Measurements from ENCODE around the gene RBM15.

Gene RBM15

DNA sequence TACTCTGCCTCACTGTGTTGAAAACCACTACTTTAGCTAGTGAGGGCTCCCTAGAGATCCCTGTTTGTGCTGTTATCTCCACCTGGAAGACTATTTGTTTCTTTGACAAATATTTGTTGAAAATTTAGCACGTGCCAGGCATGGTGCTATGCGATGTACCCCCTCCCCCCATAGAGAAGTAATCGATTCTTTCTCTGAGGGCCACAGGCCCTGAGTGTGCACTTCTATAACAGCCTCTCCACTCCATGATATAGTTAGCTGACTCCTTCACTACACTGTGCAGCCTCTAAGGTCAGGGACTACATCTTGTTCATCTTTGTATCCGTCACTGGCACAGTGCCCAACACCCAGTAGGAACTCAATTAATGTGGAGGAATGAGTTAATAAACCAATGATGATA, 17.3 kb upstream of the RBM15 start:
- no peak for DNase-seq

DNA sequence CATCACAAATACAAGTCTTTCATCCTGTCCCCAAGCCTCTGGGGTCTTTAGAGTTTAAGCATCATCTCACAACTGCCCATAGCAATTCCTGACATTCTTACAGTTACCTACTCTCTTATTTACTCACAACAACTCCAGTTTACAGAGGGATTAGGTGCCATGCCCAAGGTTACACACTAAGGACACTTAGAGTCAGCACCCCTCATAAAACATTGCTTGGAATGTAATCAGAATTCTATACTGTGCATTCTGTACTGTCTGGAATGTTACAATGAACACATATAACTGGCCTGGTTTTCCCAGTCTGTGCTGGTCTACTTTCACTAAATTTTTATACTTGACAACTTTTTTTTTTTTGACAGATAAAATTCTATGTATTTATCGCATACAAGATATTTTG, 14.5 kb upstream of the RBM15 start:
- no peak for DNase-seq

DNA sequence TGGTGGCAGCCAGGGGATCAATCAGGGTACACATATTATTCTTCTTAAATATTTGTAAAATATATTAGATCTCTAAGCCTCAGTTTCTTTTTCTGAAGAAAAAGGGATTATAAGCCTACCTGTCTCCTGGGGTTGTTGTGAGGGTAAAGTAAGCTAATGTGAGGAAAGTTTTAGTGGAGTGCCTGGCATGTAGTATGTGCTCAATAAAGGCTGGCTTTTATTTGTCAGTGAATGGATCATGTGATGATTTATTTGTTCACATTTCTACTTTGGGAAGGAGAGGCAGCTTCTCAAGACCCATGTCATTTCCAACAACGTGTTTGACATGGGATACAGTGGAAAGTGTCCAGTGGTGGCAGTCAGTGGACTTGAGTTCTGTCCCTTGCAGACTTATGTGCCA, 12.4 kb upstream of the RBM15 start:
- DNase-seq = no peak

DNA sequence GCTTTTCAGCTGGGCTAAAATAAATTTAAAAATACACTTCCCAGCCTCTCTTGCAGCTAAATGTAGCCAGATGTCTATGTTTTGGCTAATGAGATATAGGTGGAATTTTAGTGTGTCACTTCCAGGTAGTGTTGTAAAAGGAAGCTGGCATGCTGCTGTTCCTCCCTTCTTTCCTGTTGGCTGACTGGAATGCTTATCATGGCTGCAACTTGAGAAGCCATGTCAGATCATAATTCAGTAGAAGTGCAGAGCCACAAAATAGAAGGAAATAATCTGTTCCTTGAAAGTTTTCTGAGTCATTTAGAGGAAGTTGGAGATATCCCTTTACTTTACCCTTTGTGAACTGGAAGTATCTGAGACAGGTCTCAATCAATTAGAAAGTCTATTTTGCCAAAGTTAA, 10.9 kb upstream of the RBM15 start:
- no peak for DNase-seq

DNA sequence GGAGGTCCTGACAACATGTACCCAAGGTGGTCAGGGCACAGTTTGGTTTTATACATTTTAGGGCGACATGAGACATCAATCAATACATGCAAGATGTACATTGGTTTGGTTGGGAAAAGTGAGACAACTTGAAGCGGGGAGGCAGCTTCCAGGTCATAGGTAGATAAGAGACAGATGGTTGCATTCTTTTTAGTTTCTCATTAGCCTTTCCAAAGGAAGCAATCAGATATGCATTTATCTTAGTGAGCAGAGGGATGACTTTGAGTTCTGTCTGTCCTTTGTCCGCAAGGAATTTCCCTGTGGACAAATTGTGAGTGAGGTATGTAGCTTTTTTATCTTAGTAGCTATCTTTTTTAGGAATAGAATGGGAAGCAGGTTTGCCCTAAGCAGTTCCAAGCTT, 10.5 kb upstream of the RBM15 start:
- DNase-seq = no peak

DNA sequence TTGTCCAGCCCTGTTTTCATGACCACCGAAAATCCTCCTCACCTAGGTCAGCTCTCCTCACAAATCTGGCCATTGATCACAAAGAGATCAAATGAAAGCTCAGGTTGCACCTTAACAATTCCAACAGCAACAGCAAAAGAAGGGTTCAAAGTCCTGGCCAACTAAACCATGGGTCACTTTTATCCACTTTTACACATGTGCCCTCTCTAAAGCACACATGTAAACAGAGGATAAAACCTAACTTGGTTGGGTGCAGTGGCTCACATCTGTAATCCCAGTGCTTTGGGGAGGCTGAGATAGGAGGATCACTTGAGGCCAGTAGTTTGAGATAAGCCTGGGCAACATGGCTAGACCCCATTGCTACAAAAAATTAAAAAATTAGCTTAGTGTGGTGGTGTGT, 3.9 kb upstream of the RBM15 start:
- no peak for DNase-seq

DNA sequence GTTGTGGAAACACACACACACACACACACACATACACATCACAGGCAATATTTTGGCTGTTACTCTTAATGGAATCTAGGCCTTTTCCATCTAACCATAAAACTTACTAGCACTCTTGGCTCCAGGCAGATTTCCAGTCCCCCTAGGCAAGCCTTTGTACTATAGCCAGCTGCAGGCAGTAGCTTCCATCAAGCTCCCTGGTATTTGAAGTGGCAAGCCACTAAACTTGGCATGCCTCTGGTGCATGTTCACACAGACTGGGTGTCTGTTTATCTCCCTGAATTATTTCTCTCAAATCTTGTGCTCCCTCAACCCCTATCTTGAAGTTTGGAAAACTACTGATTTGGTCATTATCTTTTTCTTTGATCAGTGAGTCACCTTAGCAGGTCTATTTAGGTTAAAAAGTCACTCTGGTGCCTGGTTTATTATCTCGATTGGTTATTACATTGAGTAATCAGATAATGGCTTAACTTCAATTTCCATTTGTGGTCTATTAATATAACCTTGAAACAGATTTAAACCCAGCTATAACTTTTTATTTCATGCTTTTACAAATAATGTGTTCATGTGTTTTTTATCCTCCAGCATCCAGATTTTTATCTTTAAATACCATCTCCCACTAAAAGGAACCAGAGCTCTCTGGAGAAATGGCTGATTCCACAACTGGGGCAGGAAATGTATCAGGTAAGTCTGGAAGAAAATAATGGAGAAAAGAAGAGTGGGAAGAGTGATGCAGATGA, 2.7 kb upstream of the RBM15 start:
- DNase-seq = no peak

DNA sequence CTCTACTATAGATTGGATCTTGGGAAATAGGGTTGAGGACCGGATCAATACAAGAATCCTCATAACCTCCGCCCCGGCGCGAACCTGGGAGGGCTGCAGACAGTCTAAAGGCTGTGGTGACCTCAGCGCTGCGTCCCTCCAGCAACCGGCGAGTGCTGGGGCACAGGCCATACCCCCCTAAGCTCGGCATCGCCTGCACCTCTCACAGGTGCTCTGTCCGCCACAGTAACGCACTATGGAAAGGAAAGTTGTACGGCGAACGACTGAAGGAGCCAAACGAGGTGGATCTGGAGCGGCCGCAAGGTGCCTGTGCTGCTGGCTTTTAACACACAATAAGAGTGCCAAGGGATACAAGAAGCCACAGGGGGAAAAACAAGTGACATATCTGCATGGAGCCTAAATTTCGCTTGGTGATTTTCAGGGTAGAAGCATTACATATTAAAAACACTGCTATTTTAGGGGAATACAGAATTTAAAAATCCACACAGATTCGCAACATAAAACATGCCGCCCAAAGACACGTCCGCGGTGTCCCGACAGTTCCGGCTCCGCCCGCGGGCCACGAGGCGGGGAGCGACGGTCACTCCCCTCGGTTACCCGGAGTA, 1.4 kb upstream of the RBM15 start:
- no peak for DNase-seq

DNA sequence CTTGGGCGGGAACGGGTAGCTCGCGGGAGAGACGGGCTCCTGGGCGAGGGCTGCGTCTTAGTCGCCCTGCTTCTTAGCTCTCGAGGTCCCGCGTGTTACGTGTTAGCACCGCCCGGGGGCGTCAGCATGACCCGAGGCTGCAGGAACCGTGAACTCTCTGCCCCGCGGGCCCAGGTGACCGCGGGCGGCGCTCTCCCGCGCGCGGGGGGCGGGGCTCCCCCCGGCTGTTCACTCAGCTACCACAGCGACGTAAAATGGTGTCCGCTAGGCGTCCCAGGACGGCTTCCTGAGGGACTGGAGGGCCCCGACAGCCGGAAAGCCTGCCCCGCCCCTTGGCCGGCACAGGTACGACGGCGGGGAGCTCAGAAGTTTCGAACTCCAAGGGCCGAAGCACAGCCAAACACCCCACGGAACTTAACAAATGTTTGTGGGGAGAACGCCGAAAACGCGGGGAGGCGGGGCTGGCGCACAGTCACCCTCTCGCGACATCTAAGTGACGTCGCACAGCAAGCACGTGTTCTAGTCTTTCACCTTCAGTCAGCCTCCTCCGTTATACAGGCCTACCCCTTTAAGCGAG, 780 bp upstream of the RBM15 start:
- DNase-seq = peak; percentile 87

DNA sequence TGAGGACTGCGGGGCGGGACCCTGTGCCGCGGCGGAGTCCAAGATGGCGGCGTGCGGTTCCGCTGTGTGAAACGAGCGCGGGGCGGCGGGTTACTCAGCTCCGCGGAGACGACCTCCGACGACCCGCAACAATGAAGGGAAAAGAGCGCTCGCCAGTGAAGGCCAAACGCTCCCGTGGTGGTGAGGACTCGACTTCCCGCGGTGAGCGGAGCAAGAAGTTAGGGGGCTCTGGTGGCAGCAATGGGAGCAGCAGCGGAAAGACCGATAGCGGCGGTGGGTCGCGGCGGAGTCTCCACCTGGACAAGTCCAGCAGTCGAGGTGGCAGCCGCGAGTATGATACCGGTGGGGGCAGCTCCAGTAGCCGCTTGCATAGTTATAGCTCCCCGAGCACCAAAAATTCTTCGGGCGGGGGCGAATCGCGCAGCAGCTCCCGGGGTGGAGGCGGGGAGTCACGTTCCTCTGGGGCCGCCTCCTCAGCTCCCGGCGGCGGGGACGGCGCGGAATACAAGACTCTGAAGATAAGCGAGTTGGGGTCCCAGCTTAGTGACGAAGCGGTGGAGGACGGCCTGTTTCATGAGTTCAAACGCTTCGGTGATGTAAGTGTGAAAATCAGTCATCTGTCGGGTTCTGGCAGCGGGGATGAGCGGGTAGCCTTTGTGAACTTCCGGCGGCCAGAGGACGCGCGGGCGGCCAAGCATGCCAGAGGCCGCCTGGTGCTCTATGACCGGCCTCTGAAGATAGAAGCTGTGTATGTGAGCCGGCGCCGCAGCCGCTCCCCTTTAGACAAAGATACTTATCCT, 430 bp downstream of the RBM15 start:
- DNase-seq = peak; percentile 20

DNA sequence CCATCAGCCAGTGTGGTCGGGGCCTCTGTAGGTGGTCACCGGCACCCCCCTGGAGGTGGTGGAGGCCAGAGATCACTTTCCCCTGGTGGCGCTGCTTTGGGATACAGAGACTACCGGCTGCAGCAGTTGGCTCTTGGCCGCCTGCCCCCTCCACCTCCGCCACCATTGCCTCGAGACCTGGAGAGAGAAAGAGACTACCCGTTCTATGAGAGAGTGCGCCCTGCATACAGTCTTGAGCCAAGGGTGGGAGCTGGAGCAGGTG, 961 bp downstream of the RBM15 start:
- DNase-seq = no peak

DNA sequence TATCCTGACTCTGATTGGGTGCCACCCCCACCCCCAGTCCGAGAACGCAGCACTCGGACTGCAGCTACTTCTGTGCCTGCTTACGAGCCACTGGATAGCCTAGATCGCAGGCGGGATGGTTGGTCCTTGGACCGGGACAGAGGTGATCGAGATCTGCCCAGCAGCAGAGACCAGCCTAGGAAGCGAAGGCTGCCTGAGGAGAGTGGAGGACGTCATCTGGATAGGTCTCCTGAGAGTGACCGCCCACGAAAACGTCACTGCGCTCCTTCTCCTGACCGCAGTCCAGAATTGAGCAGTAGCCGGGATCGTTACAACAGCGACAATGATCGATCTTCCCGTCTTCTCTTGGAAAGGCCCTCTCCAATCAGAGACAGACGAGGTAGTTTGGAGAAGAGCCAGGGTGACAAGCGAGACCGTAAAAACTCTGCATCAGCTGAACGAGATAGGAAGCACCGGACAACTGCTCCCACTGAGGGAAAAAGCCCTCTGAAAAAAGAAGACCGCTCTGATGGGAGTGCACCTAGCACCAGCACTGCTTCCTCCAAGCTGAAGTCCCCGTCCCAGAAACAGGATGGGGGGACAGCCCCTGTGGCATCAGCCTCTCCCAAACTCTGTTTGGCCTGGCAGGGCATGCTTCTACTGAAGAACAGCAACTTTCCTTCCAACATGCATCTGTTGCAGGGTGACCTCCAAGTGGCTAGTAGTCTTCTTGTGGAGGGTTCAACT, 2.1 kb downstream of the RBM15 start:
- DNase-seq = no peak

DNA sequence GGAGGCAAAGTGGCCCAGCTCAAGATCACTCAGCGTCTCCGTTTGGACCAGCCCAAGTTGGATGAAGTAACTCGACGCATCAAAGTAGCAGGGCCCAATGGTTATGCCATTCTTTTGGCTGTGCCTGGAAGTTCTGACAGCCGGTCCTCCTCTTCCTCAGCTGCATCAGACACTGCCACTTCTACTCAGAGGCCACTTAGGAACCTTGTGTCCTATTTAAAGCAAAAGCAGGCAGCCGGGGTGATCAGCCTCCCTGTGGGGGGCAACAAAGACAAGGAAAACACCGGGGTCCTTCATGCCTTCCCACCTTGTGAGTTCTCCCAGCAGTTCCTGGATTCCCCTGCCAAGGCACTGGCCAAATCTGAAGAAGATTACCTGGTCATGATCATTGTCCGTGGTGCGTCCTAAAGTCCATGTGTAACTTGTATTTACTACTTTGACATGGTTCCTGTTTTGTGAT, 2.7 kb downstream of the RBM15 start:
- DNase-seq = no peak

DNA sequence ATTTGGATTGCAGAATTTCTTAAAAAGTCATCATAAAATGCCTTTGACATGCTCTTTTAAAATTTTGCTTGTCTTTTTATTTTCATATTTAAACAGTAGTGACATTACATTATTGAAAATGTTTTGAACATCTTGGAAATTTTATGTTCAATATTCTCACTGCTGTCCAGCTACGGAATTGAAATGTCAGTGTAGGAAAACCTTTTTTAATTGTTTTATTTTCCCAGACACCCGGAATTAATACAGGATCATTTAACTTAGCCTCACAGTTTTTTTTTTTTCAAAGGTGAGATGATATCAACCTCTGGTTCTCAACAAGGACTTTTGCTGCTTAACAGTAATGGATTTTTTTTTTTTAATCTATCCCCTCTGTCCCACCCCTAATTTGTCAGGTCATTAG, 4.1 kb downstream of the RBM15 start:
- no peak for DNase-seq

DNA sequence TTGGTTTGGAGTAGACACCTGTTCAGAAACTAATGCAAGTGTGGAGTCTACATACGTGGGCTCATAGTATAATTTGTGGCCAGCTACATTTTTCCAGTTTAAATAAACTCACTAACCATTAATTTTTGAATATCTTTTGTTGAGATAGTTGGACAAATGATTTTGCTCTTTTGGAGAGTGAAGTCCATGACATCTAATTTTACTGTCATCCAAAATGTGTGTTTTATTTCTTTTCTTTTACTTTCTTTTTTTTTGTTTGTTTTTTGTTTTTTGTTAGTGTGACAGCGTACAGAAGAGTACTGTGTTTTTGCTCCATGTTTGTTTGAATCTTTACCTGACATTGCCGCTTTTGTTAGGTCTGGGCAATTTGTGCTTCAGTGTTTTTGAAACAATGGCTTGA, 5.0 kb downstream of the RBM15 start:
- DNase-seq = no peak

DNA sequence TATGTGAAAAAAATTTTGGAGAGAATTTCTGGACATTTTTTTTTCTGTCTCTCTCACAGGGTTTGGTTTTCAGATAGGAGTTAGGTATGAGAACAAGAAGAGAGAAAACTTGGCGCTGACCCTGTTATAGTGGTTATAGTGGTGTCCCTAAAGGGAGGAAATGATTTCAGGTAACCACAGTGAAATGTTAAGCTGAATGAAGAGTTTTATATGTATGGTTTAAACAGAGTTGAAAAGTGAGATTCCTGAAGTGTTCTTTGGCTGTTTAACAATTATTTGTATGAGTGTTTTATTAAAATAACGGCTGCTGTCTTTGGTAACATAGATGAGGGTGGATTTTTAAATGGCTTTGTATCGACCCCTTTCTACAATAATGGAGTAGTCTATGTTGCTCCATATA, 6.3 kb downstream of the RBM15 start:
- DNase-seq = no peak

DNA sequence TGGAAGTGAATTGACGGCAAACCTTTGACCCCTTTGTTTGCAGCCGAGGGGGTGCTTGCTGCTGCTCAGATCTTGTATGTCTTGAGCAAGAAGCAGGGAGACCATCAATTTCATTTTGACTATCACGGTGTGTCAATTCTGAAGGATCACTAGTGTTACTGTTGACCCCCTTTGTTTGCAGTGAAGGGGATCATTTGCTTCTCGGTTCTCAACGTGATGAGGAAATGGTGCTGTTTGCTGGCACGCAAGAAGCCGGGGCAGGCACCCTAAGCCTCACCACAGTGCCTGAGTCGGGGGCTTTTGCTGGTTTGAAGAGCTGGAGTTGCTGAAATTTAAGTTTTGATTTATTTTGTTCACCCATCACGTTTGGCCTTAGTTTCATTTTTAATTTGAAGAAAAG, 7.5 kb downstream of the RBM15 start:
- no peak for DNase-seq

DNA sequence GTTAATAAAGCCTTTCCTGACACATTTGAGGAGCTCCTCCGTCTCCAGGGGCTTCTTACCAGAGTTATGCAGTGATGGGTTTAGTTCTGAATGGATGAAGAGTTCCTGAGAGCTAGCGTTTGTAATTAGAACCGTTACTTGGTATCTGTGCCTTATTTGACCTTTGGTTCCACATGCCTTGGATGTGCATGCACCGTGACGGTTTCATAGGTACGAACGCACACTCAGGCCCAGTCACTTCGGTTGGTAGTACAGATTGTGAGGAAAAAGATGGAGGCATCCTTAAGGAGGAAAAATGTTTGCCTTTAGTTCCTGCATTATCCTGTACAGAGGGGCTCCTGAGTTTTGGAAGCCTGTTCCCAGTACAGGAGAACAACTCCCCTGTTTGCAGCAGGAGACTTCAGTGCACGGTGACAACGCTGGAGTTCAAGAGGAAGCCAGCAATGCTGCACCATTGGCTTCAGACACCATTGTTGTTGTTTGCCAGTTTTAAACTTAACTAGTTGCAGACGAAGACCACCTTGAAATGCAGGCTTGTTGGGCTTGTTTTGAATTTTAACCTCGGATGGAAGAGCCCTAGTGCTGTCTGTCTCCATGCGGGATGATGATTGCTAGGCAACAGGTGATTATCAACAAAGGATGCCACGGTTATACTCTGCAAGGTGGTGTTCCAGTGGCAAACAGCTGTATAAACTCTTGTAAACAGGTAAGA, 8.2 kb downstream of the RBM15 start:
- DNase-seq = no peak

DNA sequence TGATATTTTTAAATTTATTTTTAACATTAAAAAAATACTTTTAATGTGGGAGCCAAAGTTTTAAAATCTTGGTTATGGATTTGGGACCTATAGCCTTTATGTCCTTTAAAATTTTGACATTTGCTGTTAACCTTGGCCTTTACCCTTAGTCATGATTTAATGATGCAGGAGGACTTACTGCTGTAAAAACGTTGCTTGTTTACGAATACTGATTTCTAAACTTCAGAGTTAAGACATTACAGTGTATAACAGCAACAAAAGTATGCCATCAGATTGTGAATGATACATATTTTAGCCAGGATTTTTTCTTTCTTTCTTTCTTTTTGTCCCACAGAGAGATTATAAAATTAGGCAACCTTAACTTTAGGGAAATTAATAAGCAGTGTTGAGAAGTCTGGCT, 8.9 kb downstream of the RBM15 start:
- no peak for DNase-seq

DNA sequence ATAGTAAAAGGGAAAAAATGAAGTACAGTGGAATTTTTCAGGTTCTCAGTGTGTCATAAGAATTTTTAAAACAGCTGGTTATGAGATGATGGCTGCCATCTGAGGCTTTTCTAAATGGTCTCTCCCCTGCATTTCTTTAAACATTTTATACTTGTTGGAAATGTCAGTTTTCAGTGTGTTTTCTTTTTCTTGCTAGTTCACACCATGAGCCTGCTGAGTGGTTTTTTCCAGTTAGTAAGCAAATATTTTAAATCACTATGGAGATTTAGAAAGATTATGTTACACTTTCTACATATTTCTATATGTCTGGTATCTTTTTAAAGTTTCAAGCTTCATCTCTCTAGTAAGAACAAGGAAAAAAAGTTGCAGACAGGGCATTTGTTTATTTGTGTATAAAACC, 9.6 kb downstream of the RBM15 start:
- DNase-seq = no peak

DNA sequence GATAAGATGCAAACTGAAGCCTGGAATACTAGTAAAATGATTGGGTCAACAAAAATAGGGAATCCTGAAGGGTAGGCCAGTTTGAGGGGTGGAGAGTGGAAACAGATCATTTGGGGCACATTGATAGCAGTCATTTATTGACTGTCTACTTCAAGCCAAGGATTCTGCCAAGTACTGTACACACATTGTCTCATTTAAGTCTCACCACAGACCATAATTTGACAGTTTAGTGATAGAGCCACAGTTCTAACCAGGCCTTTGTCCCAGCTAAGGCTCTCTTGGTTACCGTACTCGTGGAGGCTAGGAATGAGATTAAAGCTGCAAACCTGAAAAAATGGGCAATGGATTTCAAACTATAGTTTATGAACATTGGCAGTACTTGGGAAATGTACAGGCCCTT, 11.2 kb downstream of the RBM15 start:
- no peak for DNase-seq

DNA sequence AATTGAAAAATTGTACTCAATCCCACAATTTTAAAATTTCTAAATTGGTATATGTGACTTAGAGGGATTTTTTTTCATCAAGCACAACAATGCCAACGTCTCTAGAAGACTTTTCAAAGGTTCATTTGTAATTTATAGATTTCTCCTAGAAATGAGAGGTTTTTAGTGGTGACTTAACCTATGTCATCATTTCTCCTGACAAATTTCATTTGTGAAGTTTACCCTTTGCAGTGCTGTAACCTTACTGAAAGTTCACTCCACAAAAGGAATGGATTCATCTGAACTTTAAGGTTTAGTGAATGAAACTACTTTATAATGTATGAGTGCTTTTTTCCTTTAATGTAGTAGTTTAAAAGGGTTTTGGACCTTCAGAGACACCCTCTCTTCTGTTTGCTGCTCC, 16.1 kb downstream of the RBM15 start:
- no peak for DNase-seq

DNA sequence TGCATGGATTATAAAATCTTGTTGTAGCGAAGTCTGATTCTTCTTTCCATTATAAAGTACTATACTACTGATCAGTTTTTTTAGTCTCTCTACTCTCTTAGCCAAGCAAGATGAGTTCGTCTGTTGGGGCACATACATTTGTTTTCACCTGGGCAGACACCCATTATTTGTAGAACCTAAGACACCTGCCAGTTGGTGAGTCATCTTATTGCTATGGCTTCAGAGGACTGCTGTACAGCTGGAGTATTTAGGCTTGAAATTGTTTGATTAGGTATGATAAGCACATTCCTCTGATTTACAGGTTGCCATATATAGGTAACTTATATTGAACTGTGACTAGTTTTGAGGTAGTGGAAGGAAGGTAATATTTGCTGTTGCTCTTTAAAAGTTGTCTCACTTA, 17.2 kb downstream of the RBM15 start:
- no peak for DNase-seq
